GDM1 (cell line): ENCODE results near the gene BPIFB2.
A peak's percentile ranks its signal among the peaks of the same experiment; 100 is the strongest.
"Not testable (repeated sequence)": the region's sequence is repeated elsewhere in the genome, so short reads cannot be mapped to it uniquely, and the experiment has no call there.

Experiments used
- DNase-seq: peaks from one replicate; lab custom pipeline; 2025; lab: John Stamatoyannopoulos, UW

BPIFB2 gene, protein sequence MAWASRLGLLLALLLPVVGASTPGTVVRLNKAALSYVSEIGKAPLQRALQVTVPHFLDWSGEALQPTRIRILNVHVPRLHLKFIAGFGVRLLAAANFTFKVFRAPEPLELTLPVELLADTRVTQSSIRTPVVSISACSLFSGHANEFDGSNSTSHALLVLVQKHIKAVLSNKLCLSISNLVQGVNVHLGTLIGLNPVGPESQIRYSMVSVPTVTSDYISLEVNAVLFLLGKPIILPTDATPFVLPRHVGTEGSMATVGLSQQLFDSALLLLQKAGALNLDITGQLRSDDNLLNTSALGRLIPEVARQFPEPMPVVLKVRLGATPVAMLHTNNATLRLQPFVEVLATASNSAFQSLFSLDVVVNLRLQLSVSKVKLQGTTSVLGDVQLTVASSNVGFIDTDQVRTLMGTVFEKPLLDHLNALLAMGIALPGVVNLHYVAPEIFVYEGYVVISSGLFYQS

DNA sequence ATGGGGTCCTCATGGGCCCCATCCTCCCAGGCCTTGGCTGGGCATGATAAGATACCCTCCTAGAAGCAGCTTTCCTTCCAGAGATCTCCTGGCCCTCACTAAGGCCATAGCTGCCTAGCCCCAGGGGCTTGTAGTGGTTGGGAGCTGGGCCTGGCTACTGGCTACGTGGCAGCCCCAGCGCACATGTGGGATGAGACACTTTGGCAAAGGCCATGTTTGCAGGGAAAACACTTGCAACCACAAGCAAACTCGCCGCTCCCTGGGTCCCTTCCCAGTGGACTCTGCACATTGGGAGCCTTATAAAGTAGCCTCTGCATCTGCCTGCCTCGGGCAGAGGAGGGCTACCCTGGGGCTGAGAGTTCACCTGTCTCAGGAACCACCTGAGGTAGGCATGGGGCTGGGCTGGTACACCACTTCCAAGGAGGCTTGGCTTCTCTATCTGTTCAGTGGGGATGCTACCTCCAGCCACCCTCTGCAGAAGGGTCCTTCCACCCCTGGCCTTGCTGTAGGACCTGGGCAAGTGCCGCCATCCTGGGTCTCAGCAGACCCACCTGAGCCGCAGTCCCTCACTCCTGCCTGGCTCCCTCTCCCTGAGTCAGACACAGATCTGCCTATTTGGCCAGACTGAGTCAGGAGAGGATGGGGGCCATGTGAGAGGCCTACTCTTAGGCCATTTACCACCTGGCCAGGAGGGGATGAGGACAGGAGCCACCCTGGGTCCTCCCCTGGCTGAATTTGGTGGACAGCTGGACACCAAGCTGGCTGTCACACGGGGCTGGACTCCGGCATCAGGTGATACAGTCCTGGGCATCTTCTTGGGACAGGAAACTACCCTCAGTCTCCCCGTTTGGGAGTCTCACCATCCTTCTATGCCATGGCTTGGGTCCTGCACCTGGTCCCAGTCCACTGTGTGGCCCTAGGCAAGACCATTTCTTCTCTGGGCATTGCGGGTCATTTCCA lies at the start of gene BPIFB2:
Gene BPIFB2 (plus strand): TSS at position 329 of the 960 bp plus-strand sequence. CDS start 871 bp downstream, outside the sequence.
- DNase-seq: no peak

DNA sequence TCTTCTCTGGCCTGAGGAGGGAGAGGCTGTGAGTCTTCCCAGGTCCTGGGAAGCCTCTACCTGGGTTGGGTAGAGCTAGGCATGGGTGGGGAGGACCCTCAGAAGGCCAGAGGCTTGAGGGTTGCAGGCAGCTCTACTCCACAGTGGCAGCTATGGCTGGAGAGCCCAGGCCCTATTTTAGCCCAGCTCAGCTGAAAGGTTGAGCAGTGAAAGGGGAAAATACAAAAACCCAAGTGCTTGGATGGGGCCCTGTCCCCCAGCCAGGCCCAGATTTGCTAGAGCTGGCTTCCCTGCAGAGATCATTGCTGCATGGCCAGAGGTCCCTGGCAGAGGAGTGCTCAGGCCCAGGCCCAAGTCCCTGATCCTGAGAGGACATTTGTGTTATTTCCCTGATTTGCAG lies 48.9 kb upstream of the BPIFB2 start:
- no peak for DNase-seq

DNA sequence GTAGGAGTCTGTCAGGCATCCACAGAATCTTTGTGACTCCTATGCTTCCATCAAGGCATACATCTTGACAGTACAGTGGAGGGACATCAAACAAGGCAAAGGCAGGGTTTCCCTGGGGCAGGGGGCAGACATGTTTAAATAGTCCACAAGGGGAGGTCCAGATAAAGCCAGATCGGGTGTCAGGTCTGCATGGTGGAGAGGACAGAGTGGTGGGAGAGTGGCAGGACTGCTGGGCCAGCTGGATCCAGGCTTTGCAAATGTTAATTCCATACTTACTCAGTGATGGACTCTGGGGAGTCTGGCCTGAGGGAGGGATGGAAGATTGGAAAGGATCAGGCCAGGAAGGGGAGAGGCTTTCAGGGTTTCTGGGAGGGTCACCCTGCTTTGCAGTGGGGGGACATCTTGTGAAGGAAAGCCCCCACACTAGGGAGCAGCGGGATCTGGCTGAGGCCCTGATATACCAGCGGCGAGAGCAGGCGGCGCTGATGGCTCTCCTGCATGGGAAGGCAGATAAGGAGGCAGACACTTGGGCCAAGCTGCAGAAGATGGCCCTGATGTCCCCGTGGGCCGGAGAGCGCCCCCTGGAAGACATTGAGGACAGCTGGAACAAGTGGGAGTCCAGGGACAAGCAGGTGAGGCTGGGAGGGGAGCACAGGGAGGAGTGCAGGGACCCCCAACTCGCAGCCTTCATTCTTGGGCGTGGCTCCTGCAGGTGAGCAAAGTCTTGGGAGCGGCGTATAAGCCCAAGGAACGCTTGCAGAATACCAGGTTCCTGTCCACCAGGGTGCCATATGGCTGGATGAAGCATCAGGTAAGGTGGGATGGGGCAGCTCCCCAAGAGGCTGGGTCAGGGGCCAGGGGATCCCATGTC lies 47.9 kb upstream of the BPIFB2 start:
- DNase-seq: no peak

- no peak for DNase-seq
These were observed 47.3 kb upstream of the BPIFB2 start for GRCh38 chr20:32960222-32960518.

DNA sequence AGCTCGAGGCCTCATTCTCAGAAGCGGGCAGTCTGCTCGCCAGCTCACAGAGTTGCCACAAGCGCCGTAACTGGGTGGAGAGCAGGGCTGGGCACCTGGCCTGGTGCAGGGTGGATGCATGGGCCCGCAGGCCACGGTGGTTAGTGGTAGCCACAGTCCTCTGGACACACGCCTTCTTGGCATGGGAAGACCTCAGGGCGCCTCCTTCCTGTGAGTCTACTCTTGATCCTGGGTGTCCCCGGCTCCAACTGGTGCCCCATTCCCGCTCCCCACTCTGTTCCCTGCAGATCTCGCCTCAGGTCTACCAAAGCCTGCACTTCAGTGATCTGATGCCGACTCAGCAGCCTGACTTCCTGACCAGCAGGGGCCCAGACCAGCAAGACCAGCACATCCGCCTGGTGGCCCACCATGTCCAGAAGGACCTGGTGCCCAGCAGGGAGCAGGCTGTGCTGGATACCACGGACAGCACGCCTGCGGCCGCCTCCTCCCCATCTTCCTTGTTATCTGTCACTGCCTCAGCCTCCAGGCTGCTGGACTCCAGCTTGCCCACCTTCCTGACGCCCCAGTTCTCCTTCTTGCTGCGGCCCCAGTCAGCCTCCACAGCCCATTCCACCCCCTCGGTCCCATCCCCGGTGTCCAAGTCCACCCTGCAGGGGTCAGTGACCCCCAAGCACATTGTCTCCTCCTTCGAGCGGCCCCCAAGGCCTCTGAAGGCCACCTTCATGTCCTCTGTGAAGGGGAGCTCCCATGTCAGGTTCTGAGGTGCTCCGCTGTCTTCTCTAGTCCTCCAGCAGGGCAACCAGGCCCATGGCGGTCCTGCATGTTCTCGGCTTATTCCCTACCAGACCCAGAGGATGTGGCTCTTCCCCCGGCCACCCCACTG lies 46.4 kb upstream of the BPIFB2 start:
- DNase-seq: no peak

- DNase-seq: no peak
These were observed 45.5 kb upstream of the BPIFB2 start for GRCh38 chr20:32962053-32962452.

DNA sequence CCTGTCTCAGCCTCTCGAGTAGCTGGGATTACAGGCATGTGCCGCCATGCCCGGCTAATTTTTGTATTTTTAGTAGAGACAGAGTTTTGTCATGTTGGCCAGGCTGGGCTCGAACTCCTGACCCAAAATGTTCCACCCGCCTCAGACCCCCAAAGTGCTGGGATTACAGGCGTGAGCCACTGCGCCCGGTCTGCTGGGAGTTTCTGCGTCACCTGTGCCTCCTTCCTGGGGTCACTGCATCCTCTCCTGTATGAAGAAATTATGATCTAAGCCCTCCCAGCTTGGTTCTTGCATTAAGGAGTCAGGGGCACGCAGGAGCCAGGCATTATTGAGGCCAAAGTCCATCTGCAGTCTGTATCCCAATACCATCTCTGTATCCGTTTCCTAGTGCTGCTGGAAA lies 44.9 kb upstream of the BPIFB2 start:
- not testable (repeated sequence) for DNase-seq

DNA sequence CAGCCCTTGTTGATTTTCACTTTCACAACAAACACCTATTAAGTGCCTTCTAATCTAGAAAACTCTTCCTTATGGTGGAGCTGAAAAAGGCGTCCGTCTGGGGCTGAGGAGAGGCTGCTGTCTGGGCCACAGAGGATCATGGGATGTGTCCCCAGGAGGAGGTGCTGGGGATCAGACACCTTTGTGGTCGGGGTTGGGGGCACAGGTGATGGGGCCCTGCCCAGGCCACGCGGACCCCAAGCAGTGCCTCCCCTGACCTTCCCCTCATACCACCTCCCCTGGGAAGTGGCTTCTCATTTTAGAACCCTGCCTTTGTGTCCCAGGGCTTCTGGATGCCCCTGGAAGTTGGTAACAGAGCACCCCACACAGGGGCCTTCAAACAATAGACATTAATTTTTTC lies 44.3 kb upstream of the BPIFB2 start:
- DNase-seq: no peak

GRCh38 chr20:32964575-32964974 lies 42.9 kb upstream of the BPIFB2 start:
- DNase-seq: no peak

DNA sequence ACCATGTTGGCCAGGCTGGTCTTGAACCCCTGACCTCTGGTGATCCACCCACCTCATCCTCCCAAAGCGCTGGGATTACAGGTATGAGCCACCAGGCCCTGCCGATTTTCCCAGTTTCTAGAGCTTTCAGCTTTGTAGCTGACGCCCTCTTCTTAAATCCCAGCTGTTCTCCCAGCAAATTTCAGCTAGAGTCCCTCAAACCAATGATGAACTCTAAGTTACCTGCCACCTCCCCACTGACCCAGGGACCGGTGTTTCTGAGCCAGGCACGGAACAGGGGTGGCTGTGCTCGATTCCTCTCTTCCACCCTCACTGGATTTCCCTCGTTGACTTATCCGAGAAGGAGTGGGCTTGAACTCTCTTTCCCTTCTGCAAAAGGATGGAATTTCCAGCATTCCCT lies 42.4 kb upstream of the BPIFB2 start:
- no peak for DNase-seq

GRCh38 chr20:32965581-32966373 lies 41.7 kb upstream of the BPIFB2 start:
- no peak for DNase-seq

DNA sequence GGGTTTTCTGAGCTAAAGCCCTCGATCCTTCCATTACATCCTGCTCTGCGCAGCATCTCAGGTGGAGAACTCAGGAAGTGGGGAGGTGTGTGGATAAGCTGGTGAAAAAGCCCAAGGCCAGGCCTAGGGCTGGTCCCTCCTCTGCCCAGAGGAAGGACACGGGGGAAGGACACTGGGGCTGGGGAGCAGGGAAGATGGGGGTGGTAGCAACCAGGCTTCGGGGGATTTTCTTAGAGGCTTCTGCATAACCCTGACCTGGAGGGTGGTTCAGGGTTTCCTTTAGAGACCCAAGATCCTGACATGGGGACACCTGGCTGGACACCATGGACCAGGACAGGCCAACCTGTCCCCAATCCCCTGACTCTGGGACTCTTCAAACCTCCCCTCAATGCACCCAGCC lies 41.1 kb upstream of the BPIFB2 start:
- no peak for DNase-seq

- peak; percentile 27 for DNase-seq
These were observed 40.4 kb upstream of the BPIFB2 start for GRCh38 chr20:32966881-32967781.

GRCh38 chr20:32967961-32968457 lies 39.5 kb upstream of the BPIFB2 start:
- DNase-seq: no peak

DNA sequence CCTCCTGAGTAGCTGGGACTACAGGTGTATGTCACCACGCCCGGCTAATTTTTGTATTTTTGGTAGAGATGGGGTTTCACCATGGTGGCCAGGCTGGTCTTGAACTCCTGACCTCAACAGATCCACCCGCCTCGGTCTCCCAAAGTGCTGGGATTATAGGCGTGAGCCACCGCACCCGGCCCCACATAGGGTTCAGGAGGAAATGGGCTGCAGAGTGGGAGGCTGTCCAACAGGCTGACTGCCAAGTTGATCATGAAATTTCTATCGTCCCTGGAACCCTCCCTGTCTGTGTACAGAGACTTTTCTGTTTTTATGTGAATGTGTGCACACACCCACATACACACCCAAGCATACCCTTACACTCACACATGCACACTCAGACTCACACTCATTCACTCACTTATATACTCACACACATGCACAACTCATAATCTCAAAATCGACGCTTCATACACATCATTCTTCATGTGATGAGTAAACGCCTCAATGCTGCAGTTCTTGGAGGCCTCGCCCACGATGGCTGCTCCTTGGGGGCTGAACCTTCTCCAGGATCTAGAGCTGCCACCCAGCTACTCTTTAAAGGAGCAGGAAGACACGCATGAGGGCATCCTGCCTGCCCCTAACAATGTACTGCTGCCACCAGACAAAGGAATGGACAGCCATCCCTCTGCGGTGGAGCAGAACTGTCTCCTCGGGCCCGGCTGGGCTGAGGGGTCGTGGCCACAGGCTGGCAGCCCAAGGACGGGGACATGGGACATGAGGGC lies 38.8 kb upstream of the BPIFB2 start:
- no peak for DNase-seq

GRCh38 chr20:32969356-32970114 lies 38.0 kb upstream of the BPIFB2 start:
- no peak for DNase-seq
